ENCODE data around the gene SLC8A1.

The SLC8A1 gene

GRCh38 chr2:40324656-40325055 is 127.2 kb downstream of the SLC8A1 start (continued):
- TF ChIP-seq RARB (CRISPR knock-in tag; IDR thresholded peaks at IDR 0.05), result no peak
- no peak for TF ChIP-seq PATZ1 (CRISPR knock-in tag; IDR thresholded peaks at IDR 0.05; ENCODE audit: borderline replicate concordance)

GRCh38 chr2:40321822-40322221 is 130.1 kb downstream of the SLC8A1 start:
- TF ChIP-seq BACH2 (CRISPR knock-in tag; IDR thresholded peaks at IDR 0.05; ENCODE audit: borderline replicate concordance), result no peak
- TF ChIP-seq RARB (CRISPR knock-in tag; IDR thresholded peaks at IDR 0.05), result no peak
- TF ChIP-seq ESRRG (CRISPR knock-in tag; IDR thresholded peaks at IDR 0.05), result no peak
- TF ChIP-seq CSDC2 (CRISPR knock-in tag; IDR thresholded peaks at IDR 0.05), result no peak
- no peak for TF ChIP-seq TCF4 (CRISPR knock-in tag; IDR thresholded peaks at IDR 0.05; ENCODE audit: borderline replicate concordance)
- peak; percentile 49; the same call in 1 of the 2 replicates for TF ChIP-seq ZFP3 (CRISPR knock-in tag; IDR thresholded peaks at IDR 0.05)
- no peak for TF ChIP-seq PPARA (CRISPR knock-in tag; IDR thresholded peaks at IDR 0.05; ENCODE audit: borderline replicate concordance)
- no peak for TF ChIP-seq ZNF70 (CRISPR knock-in tag; IDR thresholded peaks at IDR 0.05)
- no peak for TF ChIP-seq ZNF565 (CRISPR knock-in tag; conservative IDR thresholded peaks at IDR 0.05; ENCODE audit: low read depth)
- no peak for TF ChIP-seq ZC3H10 (CRISPR knock-in tag; IDR thresholded peaks at IDR 0.05)
- peak; percentile 86 for TF ChIP-seq ISL1 (CRISPR knock-in tag; IDR thresholded peaks at IDR 0.05)
- TF ChIP-seq ZNF8 (CRISPR knock-in tag; IDR thresholded peaks at IDR 0.05), result no peak
- ATAC-seq, result no peak

GRCh38 chr2:40321016-40321623 is 130.8 kb downstream of the SLC8A1 start:
- no peak for TF ChIP-seq ISL1 (CRISPR knock-in tag; IDR thresholded peaks at IDR 0.05)
- no peak for ATAC-seq

GRCh38 chr2:40318921-40319320 is 133.0 kb downstream of the SLC8A1 start:
- TF ChIP-seq CSRNP3 (CRISPR knock-in tag; IDR thresholded peaks at IDR 0.05), result no peak
- TF ChIP-seq TOX (CRISPR knock-in tag; IDR thresholded peaks at IDR 0.05; ENCODE audit: borderline replicate concordance), result no peak
- TF ChIP-seq ZC3H10 (CRISPR knock-in tag; IDR thresholded peaks at IDR 0.05), result no peak
- TF ChIP-seq ZFP3 (CRISPR knock-in tag; IDR thresholded peaks at IDR 0.05), result no peak
- TF ChIP-seq ISL1 (CRISPR knock-in tag; IDR thresholded peaks at IDR 0.05), result no peak
- TF ChIP-seq ZNF565 (CRISPR knock-in tag; conservative IDR thresholded peaks at IDR 0.05; ENCODE audit: low read depth), result no peak
- no peak for TF ChIP-seq BACH2 (CRISPR knock-in tag; IDR thresholded peaks at IDR 0.05; ENCODE audit: borderline replicate concordance)
- no peak for TF ChIP-seq CSDC2 (CRISPR knock-in tag; IDR thresholded peaks at IDR 0.05)
- no peak for ATAC-seq

- ATAC-seq, result peak; percentile 70
- TF ChIP-seq ISL1 (CRISPR knock-in tag; IDR thresholded peaks at IDR 0.05), result no peak
- TF ChIP-seq CSDC2 (CRISPR knock-in tag; IDR thresholded peaks at IDR 0.05), result no peak
- TF ChIP-seq CSRNP3 (CRISPR knock-in tag; IDR thresholded peaks at IDR 0.05), result no peak
- no peak for TF ChIP-seq ZNF8 (CRISPR knock-in tag; IDR thresholded peaks at IDR 0.05)
- no peak for TF ChIP-seq ZC3H10 (CRISPR knock-in tag; IDR thresholded peaks at IDR 0.05)
- no peak for TF ChIP-seq CREB5 (CRISPR knock-in tag; IDR thresholded peaks at IDR 0.05; ENCODE audit: low read depth)
- TF ChIP-seq BACH2 (CRISPR knock-in tag; IDR thresholded peaks at IDR 0.05; ENCODE audit: borderline replicate concordance), result no peak
- no peak for TF ChIP-seq PPARA (CRISPR knock-in tag; IDR thresholded peaks at IDR 0.05; ENCODE audit: borderline replicate concordance)
- no peak for TF ChIP-seq ZNF565 (CRISPR knock-in tag; conservative IDR thresholded peaks at IDR 0.05; ENCODE audit: low read depth)
- TF ChIP-seq TOX (CRISPR knock-in tag; IDR thresholded peaks at IDR 0.05; ENCODE audit: borderline replicate concordance), result no peak
- TF ChIP-seq GLIS3 (CRISPR knock-in tag; IDR thresholded peaks at IDR 0.05), result no peak
- TF ChIP-seq OSR1 (CRISPR knock-in tag; IDR thresholded peaks at IDR 0.05), result no peak
These were observed 134.1 kb downstream of the SLC8A1 start for GRCh38 chr2:40317761-40318160.

Measured in SK-N-SH treated with all-trans-retinoic acid at 6 μM for 48 hours (cell line).